HS-27A (cell line): ENCODE results near the gene ZBTB47.

Experiments used
- DNase-seq: peaks from one replicate; pipeline ENCODE4 v3.0.0-alpha.2; 2012; ENCODE audit warnings: low read depth, missing footprints

The ZBTB47 gene

GRCh38 chr3:42699511-42699971 is 46.0 kb downstream of the ZBTB47 start:
- DNase-seq = no peak

DNA sequence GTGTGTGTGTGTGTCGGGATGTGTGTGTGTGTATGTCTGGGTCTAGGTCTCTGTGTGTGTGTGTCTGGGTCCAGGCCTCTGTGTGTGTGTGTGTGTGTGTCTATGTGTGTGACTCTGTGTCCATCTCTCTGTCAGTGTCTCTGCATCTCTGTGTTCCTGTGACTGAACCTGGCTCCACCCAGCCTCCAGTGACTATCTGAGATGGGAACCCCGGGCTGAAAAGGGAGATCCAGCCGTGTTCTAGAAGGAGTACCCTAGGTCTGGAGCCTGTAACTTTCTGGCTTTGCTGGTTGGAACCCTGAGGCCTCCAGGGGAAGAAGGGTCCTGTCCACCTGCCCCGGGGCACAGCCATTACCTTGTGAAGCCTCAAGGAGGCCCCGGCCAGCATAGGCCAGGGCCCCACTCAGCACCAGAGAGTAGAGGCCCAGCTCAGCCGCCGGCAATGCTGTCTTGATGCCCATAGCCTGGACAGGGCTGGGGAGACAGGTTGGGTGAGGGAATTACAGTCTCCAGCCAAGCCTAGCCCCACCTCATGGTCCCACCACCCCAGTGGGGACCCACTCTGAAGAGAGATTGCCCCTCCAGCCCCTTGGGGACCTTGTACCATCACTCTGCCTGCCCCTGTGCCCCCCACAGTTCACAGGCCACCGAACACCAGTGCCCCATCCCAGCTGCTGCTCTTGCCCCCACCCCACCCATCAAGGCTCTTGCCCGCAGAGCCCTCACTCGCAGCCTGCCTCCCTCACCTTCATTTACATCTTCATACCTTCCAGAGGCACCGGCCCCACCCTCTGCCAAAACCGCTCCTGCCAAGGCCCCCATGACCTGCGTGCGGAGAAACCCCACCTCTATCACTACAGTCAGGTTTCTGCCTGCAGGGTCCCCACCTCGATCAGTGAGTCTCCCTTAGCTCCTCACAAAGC is 47.1 kb downstream of the ZBTB47 start:
- DNase-seq = no peak

DNA sequence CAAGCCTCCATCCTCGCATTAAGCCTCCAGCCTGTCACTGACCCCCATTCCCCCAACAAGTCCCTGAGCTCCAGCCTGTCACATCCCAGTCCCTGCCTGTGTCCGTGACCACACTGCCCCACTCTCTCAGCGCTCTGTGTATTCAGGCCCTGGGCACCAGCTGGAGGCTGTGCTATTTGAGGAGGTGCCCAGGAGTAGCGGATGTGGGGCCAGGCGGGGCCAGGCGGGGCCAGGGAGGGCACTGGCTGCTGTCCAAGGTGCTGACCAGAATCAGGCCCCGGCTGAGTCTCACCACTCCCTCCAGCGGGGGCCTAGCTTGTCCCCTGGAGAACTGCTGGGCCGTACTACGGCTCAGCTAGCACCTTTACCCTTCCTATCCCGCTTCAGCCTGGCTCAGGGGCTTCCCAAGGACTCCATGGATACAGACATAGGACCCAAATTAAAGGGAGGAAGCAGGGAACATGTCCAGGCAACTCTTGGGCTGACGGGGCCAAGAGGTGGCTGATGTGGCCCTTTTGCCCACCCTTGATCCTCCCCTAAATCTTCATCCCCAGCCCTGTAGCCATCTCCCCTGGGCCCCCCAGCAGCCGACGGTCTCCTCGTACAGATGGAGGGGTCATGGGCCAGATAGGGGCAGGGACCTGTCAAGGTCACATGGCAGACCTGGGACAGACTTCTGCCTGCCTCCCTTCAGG is 48.0 kb downstream of the ZBTB47 start:
- DNase-seq = no peak

GRCh38 chr3:42702066-42702951 is 48.8 kb downstream of the ZBTB47 start, which contains the start of gene HHATL:
Gene HHATL, minus strand, starts transcription at chr3:42702798. Its CDS starts 1,972 bp downstream, at chr3:42700826.
- DNase-seq = no peak

DNA sequence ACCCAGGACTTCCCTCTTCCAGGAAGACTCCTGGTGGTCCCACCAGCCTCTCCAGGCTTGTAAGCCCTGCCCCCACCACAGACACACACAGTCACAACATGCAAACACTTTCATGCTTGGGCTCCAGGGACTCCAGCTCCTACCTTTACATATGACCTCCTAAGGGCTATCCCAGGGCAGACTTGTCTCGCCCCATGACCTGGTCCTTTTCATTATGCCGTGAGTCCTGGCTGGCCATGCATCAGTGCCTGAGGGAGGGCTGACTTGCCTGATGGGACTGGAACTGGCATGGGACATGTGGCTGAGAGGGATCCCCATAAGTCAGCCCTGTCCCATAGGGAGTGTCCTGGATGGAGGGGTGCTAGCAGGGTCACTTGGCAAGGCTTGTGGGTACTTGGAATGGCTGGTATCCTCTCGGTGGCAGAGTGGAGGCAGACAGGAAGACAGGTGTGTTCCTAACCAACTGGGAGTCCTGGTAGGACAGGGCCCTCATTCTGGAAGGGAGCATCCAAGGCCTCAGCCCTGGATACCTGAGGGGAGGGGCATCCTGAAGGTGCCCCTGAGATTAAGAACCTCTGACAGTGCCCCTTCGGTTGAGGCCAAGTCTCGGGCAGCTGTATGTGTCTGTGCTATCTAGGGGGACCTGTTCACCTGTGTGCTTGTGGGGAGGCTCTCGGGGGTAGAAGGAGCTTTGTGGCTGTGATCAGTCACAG is 49.6 kb downstream of the ZBTB47 start:
- no peak for DNase-seq

- no peak for DNase-seq
Observed at GRCh38 chr3:42703695-42704025, 50.2 kb downstream of the ZBTB47 start.

GRCh38 chr3:42704136-42704841 is 50.8 kb downstream of the ZBTB47 start:
- no peak for DNase-seq

DNA sequence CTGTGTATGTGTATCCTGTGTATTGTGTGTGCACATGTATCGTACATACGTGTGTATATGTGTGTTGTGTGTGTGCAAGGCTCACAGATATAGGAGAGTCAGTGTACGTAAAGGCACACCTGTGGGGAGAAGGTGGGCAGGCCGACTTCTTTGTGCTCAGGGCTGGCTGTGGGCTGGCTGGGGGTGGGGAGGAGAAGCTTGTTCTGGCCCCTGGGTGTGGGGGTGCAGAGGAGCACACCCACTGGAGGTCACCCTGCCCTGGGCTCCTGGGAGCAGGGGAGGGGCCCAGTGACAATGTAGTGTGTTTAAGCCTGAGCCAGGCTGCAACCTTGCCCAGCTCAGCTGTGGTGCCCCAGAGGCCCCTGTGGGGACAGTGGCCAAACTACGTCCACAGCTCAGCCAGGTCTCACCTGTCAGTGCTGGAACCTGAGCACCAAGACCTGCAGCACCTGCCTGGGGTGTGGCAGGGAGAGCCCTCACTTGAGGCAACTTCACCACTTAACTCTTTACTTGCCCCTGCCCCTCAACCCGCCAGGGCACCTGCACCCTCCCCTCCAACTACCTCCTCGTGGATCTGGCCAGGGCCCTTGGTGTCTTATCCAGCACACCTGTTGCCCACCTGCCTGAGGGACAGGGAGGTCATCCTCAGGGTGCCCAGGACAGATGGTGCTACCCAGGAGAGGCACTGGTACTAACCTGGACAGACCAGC is 51.7 kb downstream of the ZBTB47 start:
- DNase-seq = no peak

DNA sequence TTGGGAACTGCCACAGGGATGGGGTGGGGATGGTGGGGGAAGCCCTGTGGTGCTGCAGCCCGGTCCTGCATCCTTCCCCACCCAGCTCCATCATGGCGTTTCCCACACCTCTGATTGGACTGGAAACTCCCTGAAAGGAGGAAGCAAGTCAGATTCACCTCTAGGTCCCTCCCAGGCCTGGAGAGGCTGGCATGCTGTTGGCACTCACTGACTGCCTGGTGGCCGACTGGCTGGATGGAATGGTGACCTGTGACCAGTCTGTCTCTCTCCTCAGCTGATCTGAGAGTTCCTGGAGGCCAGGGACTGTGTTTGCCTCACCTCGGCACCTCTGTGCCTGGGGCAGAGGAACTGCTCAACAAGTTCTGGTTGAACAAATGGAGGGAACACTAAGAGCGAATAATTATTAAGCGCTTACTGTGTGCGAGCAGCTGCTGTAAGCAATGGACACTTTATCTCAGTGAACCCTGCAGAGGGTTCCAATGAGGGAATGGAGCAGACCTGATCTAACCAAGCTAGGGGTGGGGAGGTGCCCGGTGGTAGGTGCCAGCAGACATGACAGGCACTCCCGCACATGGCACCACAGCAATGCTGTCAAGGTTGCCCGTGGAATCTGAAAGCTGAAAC is 52.6 kb downstream of the ZBTB47 start:
- DNase-seq = no peak

- no peak for DNase-seq
Observed at GRCh38 chr3:42706721-42707619, 53.5 kb downstream of the ZBTB47 start.

GRCh38 chr3:42707620-42708355 is 54.3 kb downstream of the ZBTB47 start:
- no peak for DNase-seq

DNA sequence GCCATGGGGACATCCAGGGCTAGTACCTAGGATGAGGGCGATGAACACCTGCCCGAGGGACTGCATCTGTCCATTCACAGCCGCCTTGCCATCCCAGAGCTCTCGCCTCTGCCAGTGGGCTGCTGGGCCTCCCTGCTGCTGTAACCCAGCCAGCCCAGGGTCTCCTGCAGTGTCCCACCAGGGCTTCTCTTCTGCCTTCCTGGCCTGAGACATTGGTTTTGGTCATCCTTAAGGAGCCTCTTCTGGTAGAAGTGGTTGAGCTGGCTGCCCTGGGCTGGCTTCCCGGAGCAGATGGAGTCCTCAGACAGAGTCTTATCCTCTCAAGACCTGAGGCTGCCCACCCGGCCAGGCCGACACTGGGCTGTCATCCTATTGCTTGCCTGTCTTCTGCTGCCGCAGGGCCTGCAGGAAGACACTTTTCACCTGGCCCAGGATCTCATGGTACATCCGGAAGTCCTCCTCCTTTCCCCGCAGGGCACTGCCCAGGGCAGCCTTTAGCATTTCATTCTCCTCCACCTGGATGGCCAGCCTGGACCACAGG is 55.2 kb downstream of the ZBTB47 start:
- DNase-seq = no peak

DNA sequence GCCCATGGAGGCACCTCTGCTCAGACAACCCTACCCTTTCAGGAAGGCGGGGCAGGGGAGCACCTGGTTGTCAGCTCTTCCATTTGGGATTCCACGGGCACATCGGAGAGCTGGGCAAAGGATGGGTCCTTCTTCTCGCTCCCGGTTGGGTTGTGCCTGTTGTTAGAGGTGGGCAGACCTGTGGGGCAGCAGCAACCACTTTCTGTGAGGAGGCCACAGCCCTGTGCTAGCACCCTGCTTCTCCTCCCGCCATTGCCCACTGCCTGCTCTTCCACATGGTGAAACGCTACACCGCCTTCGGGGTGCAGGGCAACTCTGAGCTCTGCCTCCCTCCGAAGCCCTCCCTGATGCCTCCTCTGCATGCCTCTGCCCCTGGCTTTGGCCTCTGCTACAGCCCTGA is 56.1 kb downstream of the ZBTB47 start:
- DNase-seq = no peak

DNA sequence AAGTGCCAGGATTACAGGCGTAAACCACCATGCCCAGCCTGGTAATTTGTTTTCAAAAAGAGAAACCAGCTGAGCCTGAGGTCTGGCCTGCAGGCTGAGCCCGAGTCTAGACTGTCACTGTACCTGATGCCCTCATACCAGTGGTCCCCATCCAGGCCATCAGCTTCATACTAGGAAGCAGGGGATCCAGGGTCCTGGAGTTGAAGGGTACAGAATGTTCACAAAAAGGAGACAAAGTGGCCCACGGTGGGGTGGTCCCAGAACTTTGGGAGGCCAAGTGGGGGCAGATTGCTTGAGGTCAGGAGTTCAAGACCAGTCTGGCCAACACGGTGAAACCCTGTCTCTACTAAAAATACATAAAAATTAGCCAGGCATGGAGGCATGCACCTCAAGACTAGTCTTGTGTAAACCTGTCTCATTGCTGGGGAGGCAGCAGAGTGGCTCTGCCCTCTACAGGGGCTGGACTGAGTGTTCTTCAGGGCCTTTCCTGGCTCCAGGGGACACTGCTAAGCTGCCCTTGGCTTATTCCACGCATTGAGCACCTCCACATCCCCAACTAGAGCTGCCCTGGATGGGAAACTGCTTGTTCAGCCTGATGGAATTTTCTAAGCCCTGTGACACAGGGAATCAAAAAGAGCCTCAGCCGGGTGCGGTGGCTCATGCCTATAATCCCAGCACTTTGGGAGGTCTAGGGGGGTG is 57.0 kb downstream of the ZBTB47 start:
- DNase-seq = no peak

DNA sequence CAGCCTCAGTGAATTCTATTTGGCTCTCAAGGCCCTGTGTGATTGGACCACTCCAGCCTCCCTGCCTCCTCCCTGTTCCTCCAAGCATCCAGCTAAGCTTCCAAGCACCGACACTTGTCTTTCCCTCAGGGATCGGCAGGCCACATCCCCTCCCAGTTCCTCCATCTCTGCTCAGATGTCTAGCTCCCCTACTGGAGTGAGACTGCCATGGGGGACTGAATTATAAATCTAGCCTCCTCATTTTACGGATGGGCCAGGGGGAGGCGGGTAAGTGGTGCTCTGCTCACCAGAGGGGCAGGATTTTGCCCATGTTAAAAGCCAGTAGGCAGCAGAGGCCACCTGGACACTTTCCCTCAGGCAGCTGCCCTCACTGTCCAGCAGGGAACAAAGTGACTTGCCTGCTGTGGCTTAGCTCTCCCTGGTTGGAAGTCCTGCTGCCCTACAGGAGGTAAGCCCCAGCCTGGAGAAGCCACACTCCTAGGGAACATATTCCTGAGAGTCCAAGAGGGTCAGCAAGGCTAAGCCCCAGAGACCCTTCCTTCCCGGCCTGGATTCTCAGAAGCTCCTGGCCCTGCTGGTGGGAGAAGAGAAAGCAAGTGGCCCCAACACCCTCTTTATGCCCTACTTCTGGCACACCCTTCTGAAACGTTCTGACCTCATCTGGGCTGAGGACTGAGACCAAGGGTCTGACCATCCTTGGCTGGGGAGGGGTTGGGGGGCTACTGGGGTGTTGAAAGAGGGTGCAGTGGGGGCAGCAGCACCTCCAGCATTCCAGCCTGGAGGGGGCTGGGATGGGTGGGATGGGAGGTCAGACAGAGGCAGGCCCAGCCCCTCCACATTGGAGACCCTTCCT is 58.2 kb downstream of the ZBTB47 start:
- no peak for DNase-seq

GRCh38 chr3:42712344-42712648 is 58.8 kb downstream of the ZBTB47 start:
- no peak for DNase-seq
